Measurements from ENCODE around the gene CDX4. TPM values are rescaled to one million over a fixed set of nuclear protein-coding genes. Genes with fewer than 3 reads are reported as not detected.
"Not testable (repeated sequence)": the region's sequence is repeated elsewhere in the genome, so short reads cannot be mapped to it uniquely, and the experiment has no call there.

CDX4 gene, protein sequence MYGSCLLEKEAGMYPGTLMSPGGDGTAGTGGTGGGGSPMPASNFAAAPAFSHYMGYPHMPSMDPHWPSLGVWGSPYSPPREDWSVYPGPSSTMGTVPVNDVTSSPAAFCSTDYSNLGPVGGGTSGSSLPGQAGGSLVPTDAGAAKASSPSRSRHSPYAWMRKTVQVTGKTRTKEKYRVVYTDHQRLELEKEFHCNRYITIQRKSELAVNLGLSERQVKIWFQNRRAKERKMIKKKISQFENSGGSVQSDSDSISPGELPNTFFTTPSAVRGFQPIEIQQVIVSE
- not detected in 2 replicates for total RNA-seq

DNA sequence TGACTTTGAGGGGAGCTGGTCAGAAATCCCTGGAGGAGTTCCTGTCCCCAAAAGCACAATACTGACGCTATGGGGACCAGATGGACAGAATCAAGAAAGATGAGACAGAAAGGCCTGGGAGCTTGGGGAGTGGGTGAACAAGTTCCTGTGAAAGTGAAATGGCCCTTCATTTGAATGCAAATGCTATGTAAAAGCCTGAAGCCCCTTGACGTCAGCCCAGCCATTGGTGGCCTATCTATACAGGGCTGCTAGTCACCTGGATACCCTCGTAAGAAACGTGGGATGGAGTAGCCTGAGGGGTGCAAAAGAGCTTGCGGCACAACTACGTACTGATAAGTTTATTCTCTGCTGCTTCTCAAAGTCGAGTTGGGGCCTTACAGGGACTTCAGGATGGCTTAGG, at the start of gene CDX4:
CDX4 (plus strand) TSS at position 223 of the 400 bp plus-strand sequence. CDS start 201 bp downstream, outside the sequence.
- DNase-seq (ENCODE audit: extremely low read depth, low read depth, low spot score) = no peak

DNA sequence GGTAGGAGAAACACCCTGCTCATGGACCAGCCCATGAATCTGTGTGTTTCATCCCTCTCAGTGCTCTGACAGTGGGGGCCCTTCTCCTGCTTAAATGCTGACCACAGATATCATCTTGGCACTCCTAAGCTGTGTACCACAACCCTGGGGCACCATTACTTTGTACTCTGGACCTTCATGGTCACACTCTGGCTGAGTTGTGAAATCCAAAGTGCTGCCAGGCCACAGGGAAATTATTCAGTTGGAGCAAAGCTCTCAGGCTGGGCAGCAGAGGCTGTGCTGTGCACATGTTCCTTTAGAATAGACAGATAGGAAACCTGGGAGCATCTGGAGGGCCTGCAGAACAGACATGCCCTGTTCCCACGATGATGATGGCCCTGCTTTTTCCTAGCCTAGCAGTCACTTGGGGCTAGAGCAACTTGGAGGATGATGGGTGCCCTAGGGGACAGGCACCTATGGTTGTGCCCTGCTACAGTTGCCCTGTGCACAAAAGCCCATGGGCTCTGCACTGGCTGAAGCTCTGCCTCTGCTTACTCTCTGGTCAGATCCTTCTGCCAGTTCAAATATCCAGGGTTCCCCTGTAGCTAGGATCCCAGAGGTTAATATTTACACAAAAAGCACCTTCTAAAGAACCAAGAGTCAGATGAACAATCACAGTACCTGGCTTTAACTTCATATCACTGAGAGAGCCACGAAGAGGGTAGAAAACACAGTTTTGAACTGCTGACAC, 48.5 kb upstream of the CDX4 start:
- DNase-seq (ENCODE audit: extremely low read depth, low read depth, low spot score) = no peak

DNA sequence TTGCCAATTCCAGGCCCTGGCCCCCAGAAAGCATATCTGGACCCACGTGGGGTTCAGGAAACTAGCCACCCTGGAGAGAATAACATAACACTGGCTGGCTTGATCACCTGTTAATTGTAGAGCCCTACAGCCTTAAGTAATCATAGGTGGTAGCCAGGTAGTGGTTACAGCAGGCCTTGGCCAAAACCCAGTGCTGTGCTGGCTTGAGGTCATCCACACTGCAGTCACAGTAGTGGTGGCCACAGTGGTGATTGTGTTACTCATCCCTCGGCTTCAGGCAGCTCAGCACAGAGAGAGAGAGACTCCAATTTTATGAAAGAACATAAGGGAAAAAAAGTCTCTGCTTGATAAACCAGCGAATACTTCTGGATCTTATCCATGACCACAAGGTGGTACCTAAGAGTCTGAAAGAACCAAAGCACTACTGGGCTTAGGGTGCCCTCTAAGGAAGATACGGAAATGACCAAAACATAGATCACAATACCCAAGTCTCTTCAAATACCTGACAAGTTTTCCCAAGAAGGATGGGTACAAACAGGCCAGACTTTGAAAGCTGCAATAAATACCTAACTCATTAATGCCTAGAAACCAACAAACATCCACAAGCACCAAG, 46.6 kb upstream of the CDX4 start:
- DNase-seq (ENCODE audit: extremely low read depth, low read depth, low spot score) = no peak

DNA sequence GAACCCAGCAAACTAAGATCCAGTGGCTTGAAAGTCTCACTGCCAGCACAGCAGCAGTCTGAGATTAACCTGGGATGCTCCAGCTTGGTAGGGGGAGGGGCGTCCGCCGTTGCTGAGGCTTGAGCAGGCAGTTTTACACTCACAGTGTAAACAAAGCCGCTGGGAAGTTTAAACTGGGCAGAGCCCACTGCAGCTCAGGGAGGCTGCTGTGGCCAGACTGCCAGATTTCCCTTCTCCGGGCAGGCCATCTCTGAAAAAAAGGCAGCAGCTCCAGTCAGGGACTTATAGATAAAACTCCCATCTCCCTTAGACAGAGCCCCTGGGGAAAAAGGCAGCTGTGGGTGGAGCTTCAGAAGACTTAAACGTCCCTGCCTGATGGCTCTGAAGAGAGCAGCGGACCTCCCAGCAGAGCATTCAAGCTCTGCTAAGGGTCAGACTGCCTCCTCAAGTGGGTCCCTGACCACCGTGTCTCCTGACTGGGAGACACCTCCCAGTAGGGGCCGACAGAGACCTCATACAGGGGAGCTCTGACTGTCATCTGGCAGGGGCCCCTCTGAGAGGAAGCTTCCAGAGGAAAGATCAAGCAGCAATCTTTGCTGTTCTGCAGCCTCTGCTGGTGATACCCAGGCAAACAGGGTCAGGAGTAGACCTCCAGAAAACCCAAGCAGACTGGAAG, 45.1 kb upstream of the CDX4 start:
- DNase-seq (ENCODE audit: extremely low read depth, low read depth, low spot score) = no peak

DNA sequence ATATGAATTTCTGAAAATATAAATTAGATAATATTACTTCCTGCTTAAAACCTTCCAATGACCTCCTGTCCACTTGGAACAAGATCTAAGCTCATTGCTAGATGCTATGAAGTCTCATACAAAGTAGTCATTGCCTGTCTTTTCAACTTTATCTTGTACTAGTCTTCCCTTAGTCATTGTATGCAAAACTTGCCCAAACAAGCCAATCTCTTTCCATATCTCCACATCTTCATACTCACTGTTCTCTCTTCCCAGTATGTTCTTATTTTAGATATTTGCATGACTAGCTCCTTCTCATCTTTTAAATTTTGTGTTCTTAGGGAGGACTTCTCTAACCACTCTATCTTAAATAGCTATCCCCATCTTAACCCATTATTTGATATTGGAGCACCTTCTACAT, 33.9 kb upstream of the CDX4 start:
- no peak for DNase-seq (ENCODE audit: extremely low read depth, low read depth, low spot score)

DNA sequence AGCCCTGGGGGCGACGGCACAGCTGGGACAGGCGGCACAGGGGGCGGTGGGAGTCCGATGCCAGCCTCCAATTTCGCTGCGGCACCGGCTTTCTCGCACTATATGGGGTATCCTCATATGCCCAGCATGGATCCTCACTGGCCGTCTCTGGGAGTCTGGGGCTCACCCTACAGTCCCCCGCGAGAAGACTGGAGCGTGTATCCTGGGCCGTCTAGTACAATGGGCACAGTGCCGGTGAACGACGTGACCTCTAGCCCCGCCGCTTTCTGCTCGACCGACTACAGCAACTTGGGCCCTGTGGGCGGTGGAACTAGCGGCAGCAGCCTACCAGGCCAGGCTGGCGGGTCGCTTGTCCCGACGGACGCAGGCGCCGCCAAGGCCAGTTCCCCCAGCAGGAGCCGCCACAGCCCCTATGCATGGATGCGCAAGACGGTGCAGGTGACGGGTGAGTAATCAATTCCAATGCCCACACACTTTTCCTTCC, 500 bp downstream of the CDX4 start:
- DNase-seq (ENCODE audit: extremely low read depth, low read depth, low spot score) = no peak

DNA sequence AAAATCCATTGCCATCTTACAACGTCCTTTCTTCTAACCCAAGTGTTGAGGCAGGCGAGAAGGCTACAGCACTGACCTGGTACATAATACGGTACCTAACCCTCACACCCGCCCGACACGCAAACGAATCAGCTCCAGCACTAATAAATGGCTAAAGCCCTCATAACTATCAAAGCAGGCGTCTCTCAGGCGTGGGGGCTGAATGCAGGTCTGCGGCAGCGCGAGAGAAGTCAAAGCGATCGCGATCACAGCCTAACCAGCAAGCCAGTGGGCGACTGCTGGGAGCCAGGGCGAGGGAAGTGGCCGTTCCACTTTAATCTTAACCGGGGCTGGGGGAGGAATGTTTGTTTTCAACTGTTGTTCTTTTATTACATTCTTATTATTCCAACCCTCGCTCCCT, 1.5 kb downstream of the CDX4 start:
- DNase-seq (ENCODE audit: extremely low read depth, low read depth, low spot score) = no peak

DNA sequence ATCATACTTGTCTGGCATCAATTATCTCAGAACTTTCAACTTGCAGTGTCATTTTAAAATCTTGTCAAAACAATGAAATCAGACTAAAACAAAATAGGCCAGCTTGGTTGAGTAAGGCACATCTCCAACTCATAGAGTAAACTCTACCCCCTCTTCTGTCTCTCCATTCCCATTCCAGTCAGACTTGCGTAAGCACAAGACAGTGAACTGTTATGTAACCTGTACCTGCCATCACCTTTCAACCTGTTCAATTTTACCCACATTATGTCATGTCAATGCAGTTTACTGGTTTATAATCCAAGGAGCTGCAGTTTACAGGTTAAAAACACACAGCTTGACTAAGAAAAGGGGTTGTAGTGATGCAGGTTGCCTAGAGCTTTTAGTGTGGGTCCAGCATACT, 8.3 kb downstream of the CDX4 start:
- DNase-seq (ENCODE audit: extremely low read depth, low read depth, low spot score) = no peak

DNA sequence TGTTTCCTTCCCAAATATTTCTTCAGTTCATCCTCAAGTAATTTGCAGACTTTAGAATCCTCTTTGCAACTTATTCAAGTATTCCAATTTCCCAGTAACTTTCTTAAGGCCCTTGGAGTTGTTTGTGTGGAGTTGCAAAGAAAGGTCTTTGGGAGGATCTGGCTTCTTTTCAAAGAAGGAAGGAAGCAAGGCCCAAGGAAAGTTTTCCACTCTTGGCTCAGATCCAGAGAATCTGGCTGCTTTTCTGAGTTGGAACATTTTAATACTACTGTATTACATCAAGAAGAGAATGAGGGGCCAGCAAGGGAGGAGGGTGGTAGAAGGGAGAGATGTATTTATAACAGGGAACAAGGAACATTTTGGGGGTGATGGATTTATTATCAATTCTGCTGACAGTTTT, 10.5 kb downstream of the CDX4 start:
- no peak for DNase-seq (ENCODE audit: extremely low read depth, low read depth, low spot score)

DNA sequence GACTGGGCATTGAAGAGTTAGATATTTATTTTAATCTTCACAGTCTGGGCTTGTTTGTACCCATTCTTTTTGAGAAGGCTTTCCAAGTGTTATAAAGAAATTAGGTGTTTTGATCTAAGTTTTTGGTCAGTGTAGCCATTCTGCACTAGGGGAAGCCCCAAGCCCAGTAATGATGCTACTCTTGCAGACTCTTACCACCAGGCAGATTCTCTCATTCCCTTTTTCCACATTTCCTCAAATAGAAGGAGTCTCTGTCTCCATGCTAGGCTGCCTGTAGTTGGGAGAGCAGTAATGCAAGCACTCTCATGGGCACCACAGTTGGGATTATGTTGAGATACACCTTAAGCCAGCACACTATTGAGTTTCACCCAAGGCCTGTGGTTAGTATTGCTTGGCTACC, 21.5 kb downstream of the CDX4 start:
- DNase-seq (ENCODE audit: extremely low read depth, low read depth, low spot score) = no peak

DNA sequence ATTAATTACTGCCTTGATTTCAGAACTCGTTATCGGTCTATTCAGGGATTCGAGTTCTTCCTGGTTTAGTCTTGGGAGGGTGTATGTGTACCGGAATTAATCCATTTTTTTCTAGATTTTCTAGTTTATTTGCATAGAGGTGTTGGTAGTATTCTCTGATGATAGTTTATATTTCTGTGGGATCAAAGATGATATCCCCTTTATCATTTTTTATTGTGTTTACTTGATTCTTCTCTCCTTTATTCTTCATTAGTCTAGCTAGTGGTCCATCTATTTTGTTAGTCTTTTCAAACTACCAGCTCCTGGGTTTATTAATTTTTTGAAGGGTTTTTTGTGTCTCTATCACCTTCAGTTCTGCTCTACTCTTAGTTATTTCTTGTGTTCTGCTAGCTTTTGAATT, 32.1 kb downstream of the CDX4 start:
- DNase-seq (ENCODE audit: extremely low read depth, low read depth, low spot score) = no peak

DNA sequence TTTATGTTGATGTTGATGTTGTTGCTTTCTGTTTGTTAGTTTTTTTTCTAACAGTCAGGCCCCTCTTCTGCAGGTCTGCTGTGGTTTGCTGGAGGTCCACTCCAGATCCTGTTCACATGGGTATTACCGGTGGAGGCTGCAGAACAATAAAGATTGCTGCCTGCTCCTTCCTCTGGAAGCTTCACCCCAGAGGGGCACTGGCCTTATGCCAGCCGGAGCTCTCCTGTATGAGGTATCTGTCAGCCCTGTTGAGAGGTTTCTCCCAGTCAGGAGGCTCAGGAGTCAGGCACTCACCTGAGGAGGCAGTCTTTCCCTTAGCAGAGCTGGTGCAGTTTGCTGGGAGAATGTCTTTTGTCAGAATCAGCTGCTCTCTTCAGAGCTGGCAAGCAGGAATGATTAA, 34.7 kb downstream of the CDX4 start:
- DNase-seq (ENCODE audit: extremely low read depth, low read depth, low spot score) = no peak

DNA sequence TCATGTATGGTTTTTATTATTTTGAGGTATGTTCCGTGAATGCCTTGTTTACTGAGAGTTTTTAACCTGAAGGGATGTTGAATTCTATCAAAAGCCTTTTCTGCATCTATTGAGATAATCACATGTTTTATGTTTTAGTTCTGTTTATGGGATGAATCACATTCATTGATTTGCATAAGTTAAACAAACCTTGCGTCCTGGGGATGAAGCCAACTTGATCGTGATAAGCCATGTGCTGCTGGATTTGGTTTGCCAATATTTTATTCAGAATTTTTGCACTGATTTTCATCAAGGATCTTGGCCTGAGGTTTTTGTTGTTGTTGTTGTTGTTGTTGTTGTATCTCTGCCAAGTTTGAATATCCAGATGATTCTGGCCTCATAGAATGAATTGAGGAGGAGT, 43.8 kb downstream of the CDX4 start:
- DNase-seq (ENCODE audit: extremely low read depth, low read depth, low spot score) = no peak

DNA sequence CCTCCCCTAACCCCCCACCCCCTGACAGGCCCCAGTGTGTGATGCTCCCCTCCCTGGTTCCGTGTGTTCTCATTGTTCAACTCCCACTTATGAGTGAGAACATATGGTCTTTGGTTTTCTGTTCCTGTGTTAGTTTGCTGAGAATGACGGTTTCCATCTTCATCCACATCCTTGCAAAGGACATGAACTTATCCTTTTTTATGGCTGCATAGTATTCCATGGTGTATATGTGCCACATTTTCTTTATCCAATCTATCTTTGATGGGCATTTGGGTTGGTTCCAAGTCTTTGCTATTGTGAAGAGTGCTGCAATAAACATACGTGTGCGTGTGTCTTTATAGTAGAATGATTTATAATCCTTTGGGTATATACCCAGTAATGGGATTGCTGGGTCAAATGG, 45.3 kb downstream of the CDX4 start:
- not testable (repeated sequence) for DNase-seq (ENCODE audit: extremely low read depth, low read depth, low spot score)

Other genes starting within 250 kb of the CDX4 start
- gene NAP1L2, start 232.2 kb upstream of the CDX4 start, total RNA-seq = 0.41 TPM in 1 of 2 replicates, not detected in the other
- gene CHIC1, start 116.1 kb downstream of the CDX4 start, total RNA-seq = 9.5 and 15.6 TPM in 2 replicates